ENCODE measurements around the gene WDR27.

DNA sequence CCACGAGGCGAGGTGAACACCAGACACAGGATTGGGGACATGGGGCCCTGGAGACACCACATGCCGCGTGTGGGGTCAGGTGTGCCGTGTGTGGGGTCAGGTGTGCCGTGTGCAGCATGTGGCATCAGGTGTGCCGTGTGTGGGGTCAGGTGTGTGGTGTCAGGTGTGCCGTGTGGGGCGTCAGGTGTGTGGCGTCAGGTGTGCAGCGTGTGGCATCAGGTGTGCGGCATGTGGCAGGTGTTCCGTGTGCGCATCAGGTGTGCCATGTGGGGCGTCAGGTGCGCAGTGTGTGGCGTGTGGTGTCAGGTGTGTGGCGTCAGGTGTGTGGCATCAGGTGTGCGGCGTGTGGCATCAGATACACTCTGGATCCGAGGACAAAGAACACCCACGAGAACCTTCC is 77.9 kb downstream of the WDR27 start:
- TF ChIP-seq, protein P1, sequence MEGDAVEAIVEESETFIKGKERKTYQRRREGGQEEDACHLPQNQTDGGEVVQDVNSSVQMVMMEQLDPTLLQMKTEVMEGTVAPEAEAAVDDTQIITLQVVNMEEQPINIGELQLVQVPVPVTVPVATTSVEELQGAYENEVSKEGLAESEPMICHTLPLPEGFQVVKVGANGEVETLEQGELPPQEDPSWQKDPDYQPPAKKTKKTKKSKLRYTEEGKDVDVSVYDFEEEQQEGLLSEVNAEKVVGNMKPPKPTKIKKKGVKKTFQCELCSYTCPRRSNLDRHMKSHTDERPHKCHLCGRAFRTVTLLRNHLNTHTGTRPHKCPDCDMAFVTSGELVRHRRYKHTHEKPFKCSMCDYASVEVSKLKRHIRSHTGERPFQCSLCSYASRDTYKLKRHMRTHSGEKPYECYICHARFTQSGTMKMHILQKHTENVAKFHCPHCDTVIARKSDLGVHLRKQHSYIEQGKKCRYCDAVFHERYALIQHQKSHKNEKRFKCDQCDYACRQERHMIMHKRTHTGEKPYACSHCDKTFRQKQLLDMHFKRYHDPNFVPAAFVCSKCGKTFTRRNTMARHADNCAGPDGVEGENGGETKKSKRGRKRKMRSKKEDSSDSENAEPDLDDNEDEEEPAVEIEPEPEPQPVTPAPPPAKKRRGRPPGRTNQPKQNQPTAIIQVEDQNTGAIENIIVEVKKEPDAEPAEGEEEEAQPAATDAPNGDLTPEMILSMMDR (IDR thresholded peaks at IDR 0.05; ENCODE audit: low read length): no peak
- no peak for TF ChIP-seq EZH2 (optimal IDR thresholded peaks at IDR 0.05; ENCODE audit: low read depth, low read length)
- no peak for TF ChIP-seq EZH2phosphoT487 (IDR thresholded peaks at IDR 0.05; ENCODE audit: low read length)
